NCI-H446 (cell line): ENCODE data around the gene UBL5.
"Not testable (repeated sequence)": the region's sequence is repeated elsewhere in the genome, so short reads cannot be mapped to it uniquely, and the experiment has no call there.

ENCODE experiments used
- DNase-seq, 2 experiments: peaks; one replicate each; lab custom pipeline; 2025; lab: John Stamatoyannopoulos, UW

Gene UBL5

GRCh38 chr19:9827289-9828238, at the start of gene UBL5:
TSS of gene UBL5 (plus strand) at chr19:9827918. CDS start at chr19:9828338, 420 bp downstream.
- peak; percentile 66 to 87 for DNase-seq

- DNase-seq, result no peak
Measured at GRCh38 chr19:9782338-9782737, 45.4 kb upstream of the UBL5 start.

DNA sequence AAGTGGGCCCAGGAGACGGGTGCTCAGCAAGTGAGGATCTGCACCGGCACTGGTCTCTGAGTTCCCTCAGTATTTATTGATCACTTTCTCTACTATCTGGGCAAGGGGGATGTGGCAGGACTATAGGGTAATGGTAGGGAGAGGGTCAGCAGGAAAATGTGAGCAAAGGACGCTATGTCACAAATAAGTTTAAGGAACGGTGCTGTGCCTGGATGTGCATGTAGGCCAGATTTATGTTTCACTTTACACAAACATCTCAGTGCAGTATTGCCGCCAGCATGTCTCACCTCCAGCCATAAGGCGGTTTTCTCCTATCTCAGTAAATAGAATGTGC, 43.6 kb upstream of the UBL5 start:
- not testable (repeated sequence) for DNase-seq

DNA sequence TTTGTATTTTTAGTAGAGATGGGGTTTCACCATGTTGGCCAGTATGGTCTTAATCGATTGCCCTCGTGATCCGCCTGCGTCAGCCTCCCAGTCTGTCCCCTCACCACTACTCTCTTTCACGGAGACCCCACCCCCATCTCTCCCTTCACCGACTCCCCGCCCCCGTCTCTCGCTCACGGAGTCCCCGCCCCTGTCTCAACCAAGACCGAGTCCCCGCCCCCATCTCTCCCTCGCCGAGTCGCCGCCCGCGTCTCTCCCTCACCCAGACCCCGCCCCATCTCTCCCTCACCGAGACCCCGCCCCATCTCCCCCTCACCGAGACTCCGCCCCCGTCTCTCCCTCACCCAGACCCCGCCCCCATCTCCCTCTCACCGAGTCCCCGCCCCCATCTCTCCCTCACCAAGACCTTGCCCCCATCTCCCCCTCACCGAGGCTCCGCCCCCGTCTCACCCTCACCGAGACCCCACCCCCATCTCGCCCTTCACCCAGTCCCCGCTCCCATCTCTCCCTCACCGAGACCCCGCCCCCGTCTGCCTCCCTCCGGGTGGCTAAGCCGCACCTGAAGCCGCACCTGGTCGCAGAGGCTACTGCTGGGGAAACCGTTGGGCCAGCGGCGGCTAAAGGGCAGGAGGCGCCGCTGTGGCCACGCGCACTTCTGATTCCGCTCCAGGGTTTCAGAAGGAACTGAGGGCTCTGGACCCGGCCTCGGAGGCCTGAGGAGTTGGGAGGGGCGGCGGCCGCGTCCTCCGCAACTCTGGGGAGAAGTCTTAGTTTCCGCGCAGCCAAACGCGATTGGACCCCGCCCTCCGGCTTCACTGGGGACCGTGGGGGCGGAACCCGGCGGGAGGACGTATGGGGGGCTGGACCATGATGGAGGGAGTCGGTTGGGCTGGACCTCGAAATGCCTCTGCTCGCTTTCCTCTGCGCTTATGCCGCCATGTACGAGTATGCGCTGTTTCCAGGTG, 42.1 kb upstream of the UBL5 start:
- DNase-seq, result peak; percentile 59 to 93

- DNase-seq, result no peak
Measured at GRCh38 chr19:9786342-9786741, 41.4 kb upstream of the UBL5 start.

DNA sequence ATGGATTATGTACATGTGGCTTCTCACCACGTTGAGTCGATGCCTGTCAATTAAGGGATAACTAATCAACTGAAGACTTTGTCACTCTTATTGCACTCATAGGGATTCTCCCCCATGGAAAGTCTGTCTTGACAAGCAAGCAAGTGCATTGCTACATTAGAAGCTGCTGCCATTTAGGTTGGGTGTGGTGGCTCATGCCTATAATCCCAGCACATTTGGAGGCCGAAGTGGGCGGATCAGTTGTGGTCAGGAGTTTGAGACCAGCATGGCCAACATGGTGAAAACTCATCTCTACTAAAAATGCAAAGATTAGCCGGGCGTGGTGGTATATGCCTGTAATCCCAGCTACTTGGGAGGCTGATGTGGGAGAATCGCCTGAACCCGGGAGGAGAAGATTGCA, 40.9 kb upstream of the UBL5 start:
- no peak for DNase-seq

- DNase-seq, result not testable (repeated sequence)
Measured at GRCh38 chr19:9788604-9789003, 39.1 kb upstream of the UBL5 start.

DNA sequence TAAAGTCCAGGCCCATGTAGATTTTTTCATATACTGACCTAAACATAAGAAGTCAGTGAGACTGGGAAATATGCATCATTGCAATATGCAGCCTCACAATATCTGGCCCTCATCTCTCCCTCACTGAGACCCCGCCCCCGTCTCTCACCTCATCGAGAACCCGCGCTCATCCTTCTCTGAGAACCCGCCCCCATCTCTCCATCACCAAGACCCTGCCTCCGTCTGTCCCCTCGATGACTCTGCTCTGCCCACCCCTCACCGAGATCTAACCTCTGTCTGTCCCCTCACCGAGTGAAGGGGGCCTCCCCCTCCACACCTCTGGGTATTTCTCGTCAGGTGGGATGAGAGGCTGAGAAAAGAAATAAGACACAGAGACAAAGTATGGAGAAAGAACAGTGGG, 38.7 kb upstream of the UBL5 start:
- no peak for DNase-seq

DNA sequence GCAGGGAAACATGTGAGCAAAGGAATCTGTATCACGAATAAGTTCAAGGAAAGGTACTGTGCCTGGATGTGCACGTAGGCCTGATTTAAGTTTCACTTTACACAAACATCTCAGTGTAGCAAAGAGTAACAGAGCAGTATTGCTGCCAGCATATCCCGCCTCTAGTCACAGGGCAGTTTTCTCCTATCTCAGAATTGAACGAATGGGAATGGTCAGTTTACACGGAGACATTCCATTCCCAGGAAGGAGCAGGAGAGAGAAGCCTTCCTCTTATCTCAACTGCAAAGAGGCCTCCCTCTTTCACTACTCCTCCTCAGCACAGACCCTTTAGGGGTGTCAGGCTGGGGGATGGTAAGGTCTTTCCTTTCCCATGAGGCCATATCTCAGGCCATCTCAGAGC, 38.1 kb upstream of the UBL5 start:
- not testable (repeated sequence) for DNase-seq

DNA sequence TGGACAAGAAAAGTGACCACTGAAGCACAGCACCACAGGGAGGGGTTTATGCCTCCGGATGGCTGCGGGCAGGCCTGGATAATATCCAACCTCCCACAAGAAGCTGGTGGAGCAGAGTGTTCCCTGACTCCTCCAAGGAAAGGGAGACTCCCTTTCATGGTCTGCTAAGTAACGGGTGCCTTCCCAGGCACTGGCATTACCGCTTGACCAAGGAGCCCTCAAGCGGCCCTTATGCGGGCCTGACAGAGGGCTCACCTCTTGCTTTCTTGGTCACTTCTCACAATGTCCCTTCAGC, 36.7 kb upstream of the UBL5 start:
- not testable (repeated sequence) for DNase-seq

DNA sequence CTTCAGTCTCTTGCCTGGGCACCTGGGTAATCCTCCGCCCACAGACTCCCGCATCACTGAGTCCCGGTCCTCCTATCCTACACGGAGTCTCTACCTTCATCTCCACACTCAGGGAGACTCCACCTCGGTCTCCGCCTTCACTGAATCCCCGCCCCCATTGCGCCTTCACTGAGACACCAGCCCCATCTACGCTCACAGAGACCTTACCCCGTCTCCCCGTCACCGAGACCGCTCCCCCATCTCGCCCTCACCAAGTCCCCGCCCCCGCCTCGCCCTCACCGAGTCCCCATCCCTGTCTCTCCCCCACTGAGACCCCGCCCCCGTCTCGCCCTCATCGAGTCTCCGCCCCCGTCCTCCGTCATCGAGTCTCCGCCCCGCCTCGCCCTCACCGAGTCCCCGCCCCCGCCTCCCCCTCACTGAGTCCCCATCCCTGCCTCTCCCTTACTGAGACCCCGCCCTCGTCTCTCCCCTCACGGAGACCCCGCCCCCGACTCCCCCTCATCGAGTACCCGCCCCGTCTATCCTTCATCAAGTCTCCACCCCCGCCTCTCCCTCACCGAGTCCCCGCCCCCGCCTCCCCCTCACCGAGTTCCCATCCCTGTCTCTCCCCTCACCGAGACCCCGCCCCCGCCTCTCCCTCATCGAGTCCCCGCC, 36.0 kb upstream of the UBL5 start:
- peak; percentile 96 to 98 for DNase-seq

DNA sequence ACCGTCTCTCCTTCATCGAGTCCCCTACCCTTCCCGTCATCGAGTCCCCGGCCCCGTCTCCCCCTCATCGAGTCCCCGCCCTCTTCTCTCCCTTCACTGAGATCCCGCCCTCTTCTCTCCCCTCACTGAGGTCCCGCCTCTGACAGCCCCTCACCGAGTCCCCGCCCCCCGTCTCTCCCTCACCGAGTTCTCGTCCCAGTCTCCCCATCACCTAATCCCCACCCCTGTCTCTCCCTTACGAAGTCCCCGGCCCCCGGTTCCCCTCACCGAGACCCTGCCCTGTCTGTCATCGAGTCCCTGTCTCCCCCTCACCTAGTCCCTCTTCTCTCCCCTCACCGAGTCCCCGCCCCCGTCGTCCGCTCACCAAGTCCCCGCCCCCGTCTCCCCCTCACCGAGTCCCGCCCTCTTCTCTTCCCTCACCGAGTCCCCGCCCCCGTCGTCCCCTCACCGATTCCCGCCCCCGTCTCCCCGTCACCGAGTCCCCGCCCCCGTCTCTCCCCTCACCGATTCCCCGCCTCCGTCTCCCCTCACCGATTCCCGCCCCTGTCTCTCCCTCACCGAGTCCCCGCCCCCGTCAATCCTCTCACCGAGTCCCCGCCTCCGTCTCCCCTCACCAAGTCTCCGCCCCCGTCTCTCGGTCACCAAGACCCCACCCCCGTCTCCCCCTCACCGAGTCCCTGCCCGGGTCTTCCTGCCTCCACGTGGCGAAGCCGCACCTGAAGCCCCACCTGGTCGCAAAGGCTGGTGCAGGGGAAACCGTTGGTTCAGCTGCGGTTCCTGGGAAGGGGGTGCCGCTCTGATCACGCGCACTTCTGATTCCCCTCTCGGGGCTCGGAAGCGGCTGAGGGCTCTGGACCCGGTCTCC, 35.3 kb upstream of the UBL5 start:
- peak; percentile 96 to 98 for DNase-seq

GRCh38 chr19:9793071-9793591, 34.6 kb upstream of the UBL5 start:
- DNase-seq, result peak; percentile 50 to 59

DNA sequence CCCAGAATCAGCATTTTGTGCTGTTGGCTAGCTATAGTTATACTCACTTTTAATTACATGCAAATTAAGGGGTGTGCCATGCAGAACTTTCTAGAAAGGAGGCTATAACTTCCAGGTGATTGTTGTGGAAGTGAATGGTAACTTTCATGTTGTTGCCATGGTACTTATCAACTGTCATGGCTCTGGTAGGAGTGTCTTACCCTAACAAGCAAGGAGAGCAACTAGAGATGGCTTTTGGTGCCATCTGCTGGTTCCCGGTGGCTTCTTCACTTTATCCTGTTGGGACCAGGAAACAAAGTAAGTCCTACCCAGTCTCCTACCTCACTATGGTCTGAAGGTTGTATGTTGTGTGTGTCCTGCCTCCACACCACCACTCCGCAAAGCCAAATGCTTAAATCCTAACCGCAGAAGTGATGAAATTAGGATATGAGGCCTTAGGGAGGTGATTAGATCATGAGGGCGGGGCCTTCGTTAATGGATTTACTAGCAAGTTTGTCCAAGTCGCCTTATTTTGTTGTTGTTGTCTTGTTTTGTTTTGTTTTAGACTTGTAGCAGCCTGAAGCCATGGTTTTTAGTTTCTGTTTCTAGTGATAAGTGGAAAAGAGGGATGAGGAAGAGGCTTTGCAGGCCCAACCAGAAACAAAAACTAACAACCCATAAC, 31.5 kb upstream of the UBL5 start:
- peak; percentile 87 to 89 for DNase-seq

GRCh38 chr19:9797871-9798270, 29.8 kb upstream of the UBL5 start:
- no peak for DNase-seq

DNA sequence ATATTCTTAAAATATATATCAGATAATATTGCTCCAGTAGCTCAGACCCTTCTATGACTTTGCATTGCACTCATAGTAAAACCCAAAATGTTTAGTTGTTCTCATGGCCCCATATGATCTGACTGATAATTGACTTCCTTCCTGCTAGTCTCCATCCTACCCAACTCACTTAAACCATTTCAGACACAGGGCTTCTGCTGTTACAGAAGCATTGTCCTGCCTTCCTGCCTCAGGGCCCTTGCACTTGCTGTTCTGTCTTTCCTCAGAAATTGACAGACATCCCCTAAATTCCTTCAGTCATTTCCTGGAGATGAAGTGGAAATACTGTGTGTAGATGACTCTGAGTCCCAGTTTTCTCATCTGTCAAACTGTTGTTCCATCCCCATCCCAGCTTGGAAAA, 28.6 kb upstream of the UBL5 start:
- no peak for DNase-seq

GRCh38 chr19:9801976-9802375, 25.7 kb upstream of the UBL5 start:
- no peak for DNase-seq

GRCh38 chr19:9806803-9807202, 20.9 kb upstream of the UBL5 start:
- DNase-seq, result no peak

GRCh38 chr19:9808855-9809824, 18.6 kb upstream of the UBL5 start:
- DNase-seq, result no peak
